Left forelimb (tissue), 1 donor: ENCODE results near the gene P2RX4.
"Not testable (repeated sequence)": the region's sequence is repeated elsewhere in the genome, so short reads cannot be mapped to it uniquely, and the experiment has no call there.

Experiments
- DNase-seq: peaks from one replicate; pipeline ENCODE4 v3.0.0-alpha.2; 2018; ENCODE audit warnings: low spot score

P2RX4 gene

GRCh38 chr12:121222847-121223246 lies 12.9 kb downstream of the P2RX4 start:
- no peak for DNase-seq

GRCh38 chr12:121223292-121224285 lies 13.7 kb downstream of the P2RX4 start:
- DNase-seq = no peak

GRCh38 chr12:121224591-121224990 lies 14.7 kb downstream of the P2RX4 start:
- DNase-seq = no peak

GRCh38 chr12:121226399-121226798 lies 16.5 kb downstream of the P2RX4 start:
- no peak for DNase-seq

GRCh38 chr12:121226871-121227270 lies 16.9 kb downstream of the P2RX4 start:
- not testable (repeated sequence) for DNase-seq

- no peak for DNase-seq
Observed at GRCh38 chr12:121227294-121227693, 17.4 kb downstream of the P2RX4 start.

- DNase-seq = no peak
Observed at GRCh38 chr12:121228919-121229665, 19.2 kb downstream of the P2RX4 start.

GRCh38 chr12:121229826-121230537 lies 20.1 kb downstream of the P2RX4 start:
- DNase-seq = not testable (repeated sequence)

- DNase-seq = no peak
Observed at GRCh38 chr12:121230538-121230907, 20.6 kb downstream of the P2RX4 start.

GRCh38 chr12:121232163-121232562 lies 22.2 kb downstream of the P2RX4 start:
- no peak for DNase-seq

- no peak for DNase-seq
Observed at GRCh38 chr12:121232977-121233627, 23.2 kb downstream of the P2RX4 start.

- no peak for DNase-seq
Observed at GRCh38 chr12:121233628-121234020, 23.7 kb downstream of the P2RX4 start.

- no peak for DNase-seq
Observed at GRCh38 chr12:121236776-121237175, 26.8 kb downstream of the P2RX4 start.

- DNase-seq = no peak
Observed at GRCh38 chr12:121237415-121237814, 27.5 kb downstream of the P2RX4 start.

GRCh38 chr12:121238086-121238485 lies 28.2 kb downstream of the P2RX4 start:
- no peak for DNase-seq

- DNase-seq = no peak
Observed at GRCh38 chr12:121238604-121239350, 28.8 kb downstream of the P2RX4 start.

GRCh38 chr12:121239351-121240061 lies 29.6 kb downstream of the P2RX4 start:
- DNase-seq = no peak

- DNase-seq = no peak
Observed at GRCh38 chr12:121240062-121240420, 30.1 kb downstream of the P2RX4 start.

- DNase-seq = peak; percentile 81
Observed at GRCh38 chr12:121240484-121241101, 30.7 kb downstream of the P2RX4 start.
